GM23338 (cell line): ENCODE measurements around the gene TRAM2. TPM values are rescaled to one million over a fixed set of nuclear protein-coding genes. Genes with fewer than 3 reads are reported as not detected.

ENCODE experiments used
- ATAC-seq: fragments of 200-7000 bp; cut with Tn5 transposase; 3 replicates; pipeline ENCODE4 v1.9.1; 2020
- DNase-seq: peaks from one replicate; pipeline ENCODE4 v3.0.0-alpha.2; 2015; ENCODE audit warnings: low spot score
- H2AFZ ChIP-seq: fragments of 200-600 bp; sonication (generic); 2 replicates; pipeline ENCODE4 v1.8.0; 2016; ENCODE audit warnings: antibody characterized with exemption, mild to moderate bottlenecking, moderate library complexity
- H3F3A ChIP-seq: fragments of 200-600 bp; sonication (generic); replicated peaks from 2 replicates; pipeline ENCODE4 v1.8.0; 2017; ENCODE audit warnings: antibody characterized with exemption, mixed run types, low read depth
- H3K27ac ChIP-seq: fragments of 200-600 bp; sonication (generic); 2 replicates; pipeline ENCODE4 v1.6.1; 2016; ENCODE audit warnings: low read depth
- H3K27me3 ChIP-seq: fragments of 200-600 bp; sonication (generic); 2 replicates; pipeline ENCODE4 v1.8.0; 2016; ENCODE audit warnings: mild to moderate bottlenecking, mixed run types, moderate library complexity; ENCODE audit not compliant: insufficient read depth
- H3K36me3 ChIP-seq: fragments of 200-600 bp; sonication (generic); 2 replicates; pipeline ENCODE4 v1.8.0; 2016; ENCODE audit warnings: mild to moderate bottlenecking; ENCODE audit not compliant: insufficient read depth
- H3K4me1 ChIP-seq: fragments of 200-600 bp; sonication (generic); 2 replicates; pipeline ENCODE4 v1.8.0; 2016; ENCODE audit warnings: mild to moderate bottlenecking, moderate library complexity; ENCODE audit not compliant: insufficient read depth
- H3K4me2 ChIP-seq: fragments of 200-600 bp; sonication (generic); 2 replicates; pipeline ENCODE4 v1.7.1; 2017; ENCODE audit warnings: mixed run types
- H3K4me3 ChIP-seq: fragments of 200-600 bp; sonication (generic); 2 replicates; pipeline ENCODE4 v1.6.1; 2016; ENCODE audit warnings: mixed run types
- H3K79me2 ChIP-seq: fragments of 200-600 bp; sonication (generic); replicated peaks from 2 replicates; pipeline ENCODE4 v1.8.0; 2017; ENCODE audit warnings: mild to moderate bottlenecking; ENCODE audit not compliant: insufficient read depth
- H3K9me2 ChIP-seq: fragments of 200-600 bp; sonication (generic); 2 replicates; pipeline ENCODE4 v1.8.0; 2017; ENCODE audit not compliant: insufficient read depth
- H4K20me1 ChIP-seq: fragments of 200-600 bp; sonication (generic); replicated peaks from 2 replicates; pipeline ENCODE4 v1.8.0; 2017; ENCODE audit warnings: mild to moderate bottlenecking; ENCODE audit not compliant: insufficient read depth
- H3K27ac Mint-ChIP-seq: 2 replicates; pipeline ENCODE4 v1.8.0; 2020; ENCODE audit warnings: inconsistent platforms, mild to moderate bottlenecking, moderate library complexity, mixed read lengths
- H3K27me3 Mint-ChIP-seq: 3 replicates; pipeline ENCODE4 v1.8.0; 2022; ENCODE audit warnings: low read depth, mild to moderate bottlenecking, moderate library complexity, mixed read lengths, inconsistent platforms; ENCODE audit not compliant: insufficient read depth, poor library complexity
- H3K36me3 Mint-ChIP-seq: 3 replicates; pipeline ENCODE4 v1.8.0; 2021; ENCODE audit warnings: low read depth, mild to moderate bottlenecking, inconsistent platforms, moderate library complexity, mixed read lengths
- H3K4me1 Mint-ChIP-seq: 3 replicates; pipeline ENCODE4 v1.8.0; 2020; ENCODE audit warnings: mild to moderate bottlenecking, inconsistent platforms, mixed read lengths
- H3K4me3 Mint-ChIP-seq: 3 replicates; pipeline ENCODE4 v1.8.0; 2021; ENCODE audit warnings: moderate library complexity, mild to moderate bottlenecking, inconsistent platforms, mixed read lengths
- H3K9me3 Mint-ChIP-seq: 3 replicates; pipeline ENCODE4 v1.8.0; 2020; ENCODE audit warnings: moderate library complexity, mild to moderate bottlenecking, inconsistent platforms, mixed read lengths
- CREB1 ChIP-seq: fragments of 250-450 bp; sonication (Bioruptor Pico); IDR thresholded peaks from 2 replicates; pipeline ENCODE4 v1.5.0; 2020; ENCODE audit warnings: low read depth, mild to moderate bottlenecking, moderate library complexity
- CTCF ChIP-seq, 2 experiments: fragments of 200-600 bp in 1 of 2; sonication (generic) in 1 of 2; conservative IDR thresholded peaks; 2 replicates each; pipeline versions ENCODE4 v1.5.1 to v1.6.1; 2016 to 2017; ENCODE audit warnings: antibody characterized with exemption in 2 of 2, low read depth in 2 of 2, mild to moderate bottlenecking in 2 of 2, moderate library complexity in 1 of 2
- EZH2 ChIP-seq: fragments of 200-600 bp; sonication (generic); IDR thresholded peaks from one replicate; pipeline ENCODE4 v1.8.0; 2017; ENCODE audit warnings: antibody characterized with exemption, mild to moderate bottlenecking, low read depth; ENCODE audit not compliant: unreplicated experiment
- EZH2phosphoT487 ChIP-seq: fragments of 200-600 bp; sonication (generic); IDR thresholded peaks from one replicate; pipeline ENCODE4 v1.8.1; 2018; ENCODE audit warnings: antibody characterized with exemption; ENCODE audit not compliant: unreplicated experiment
- JUNB ChIP-seq: IDR thresholded peaks from one replicate; pipeline ENCODE4 v1.6.1; 2016; ENCODE audit warnings: antibody characterized with exemption; ENCODE audit not compliant: unreplicated experiment
- REST ChIP-seq: IDR thresholded peaks from one replicate; pipeline ENCODE4 v1.6.1; 2018; ENCODE audit warnings: antibody characterized with exemption; ENCODE audit not compliant: unreplicated experiment
- ZNF114 ChIP-seq: fragments of 250-450 bp; sonication (Bioruptor Pico); IDR thresholded peaks from 2 replicates; pipeline ENCODE4 v1.5.0; 2020; ENCODE audit warnings: mild to moderate bottlenecking, moderate library complexity
- ZNF331 ChIP-seq: fragments of 250-450 bp; sonication (Bioruptor Pico); IDR thresholded peaks from 2 replicates; pipeline ENCODE4 v1.5.0; 2020; ENCODE audit warnings: low read depth, mild to moderate bottlenecking, moderate library complexity
- ZNF462 ChIP-seq: fragments of 250-450 bp; sonication (Bioruptor Pico); IDR thresholded peaks from 2 replicates; pipeline ENCODE4 v1.5.0; 2020; ENCODE audit warnings: mild to moderate bottlenecking, moderate library complexity
- polyA plus RNA-seq: library from polyadenylated mRNA; unstranded; fragments of >200 nt; fragmentation: Nextera tagmentation; extraction: Ambion mirVana; gene quantifications from 2 replicates; pipeline ENCODE4 v1.2.1, GENCODE V29; 2016
- total RNA-seq: library from RNA; depleted of rRNA; stranded (reverse); fragments of >200 nt; shearing (Covaris generic); gene quantifications from 2 replicates; pipeline ENCODE4 v1.2.3, GENCODE V29; 2014

Gene TRAM2
- total and polyA plus RNA-seq, 2 experiments from 2014 or later = 4.0 to 14.0 TPM

- H4K20me1 ChIP-seq = no peaks in the 10 kb centered on the region
- no peaks in the 10 kb centered on the region for H3F3A ChIP-seq
- Mint-ChIP-seq H3K4me3 (no peak overlapping the region), H3K27ac (0 out of 2 replicates have a peak overlapping the region, but pooled peaks have one; percentile 58), H3K4me1 (peaks cover 19% of the 10 kb centered on the region), H3K36me3 (peaks cover 37% of the 10 kb centered on the region), H3K9me3 (no peaks in the 10 kb centered on the region), H3K27me3 (peaks cover 8% of the 10 kb centered on the region)
- H3K36me3 ChIP-seq = no peaks in the 10 kb centered on the region
- no peaks in the 10 kb centered on the region for H3K9me2 ChIP-seq
- no peak overlapping the region for H3K27ac ChIP-seq
- H2AFZ ChIP-seq = no peak overlapping the region
- peak; percentile 47 to 51 for TF ChIP-seq CTCF (conservative IDR thresholded peaks at IDR 0.05; ENCODE audit: low read depth in 2 of 2)
- TF ChIP-seq ZNF462 (CRISPR knock-in tag) = no peak
- H3K4me2 ChIP-seq = no peak overlapping the region
- ATAC-seq (peak; percentile 20), DNase-seq (peak; percentile 38)
- peaks cover 6% of the 10 kb centered on the region for H3K4me1 ChIP-seq
- H3K79me2 ChIP-seq = no peaks in the 10 kb centered on the region
- no peaks in the 10 kb centered on the region for H3K27me3 ChIP-seq
- H3K4me3 ChIP-seq = no peak overlapping the region
Observed at GRCh38 chr6:52505726-52506409, 71.0 kb downstream of the TRAM2 start.

- ATAC-seq (no peak), DNase-seq (no peak)
- no peaks in the 10 kb centered on the region for H3K9me3 Mint-ChIP-seq
- H3K9me2 ChIP-seq = no peaks in the 10 kb centered on the region
- H3K36me3 ChIP-seq = no peaks in the 10 kb centered on the region
- H3K27me3 ChIP-seq = no peaks in the 10 kb centered on the region
- no peak overlapping the region for H3K27ac ChIP-seq
- H3K27ac Mint-ChIP-seq = no peak overlapping the region
- no peak overlapping the region for H2AFZ ChIP-seq
- H3K4me3 ChIP-seq = no peak overlapping the region
- H4K20me1 ChIP-seq = no peaks in the 10 kb centered on the region
- H3K4me1 ChIP-seq = no peaks in the 10 kb centered on the region
- no peak overlapping the region for H3K4me3 Mint-ChIP-seq
- H3K27me3 Mint-ChIP-seq = peaks cover 13% of the 10 kb centered on the region
- H3K36me3 Mint-ChIP-seq = peaks cover 37% of the 10 kb centered on the region
- H3K4me1 Mint-ChIP-seq = peaks cover 12% of the 10 kb centered on the region
- no peak overlapping the region for H3K4me2 ChIP-seq
- H3K79me2 ChIP-seq = no peaks in the 10 kb centered on the region
- no peaks in the 10 kb centered on the region for H3F3A ChIP-seq
- TF ChIP-seq ZNF331 (no peak), ZNF114 (no peak), CREB1 (CRISPR knock-in tag) (no peak), EZH2phosphoT487 (no peak), EZH2 (no peak), REST (no peak), JUNB (no peak)
Observed at GRCh38 chr6:52504782-52505136, 72.1 kb downstream of the TRAM2 start.
